Posterior cingulate gyrus (tissue), 11 donors: ENCODE measurements around the gene HTT.

Experiments used
- DNase-seq, 10 donors: peaks; one replicate each; pipeline versions ENCODE4 v3.0.0 to v3.0.0-alpha.2; 2020 to 2021; ENCODE audit warnings: mixed read lengths in 3 of 10
- intact Hi-C: fragments of 100-400 bp; cut with DNase I; formaldehyde crosslinking; loops from one replicate; pipeline ENCODE4 v1.15.1; 2023

HTT gene

GRCh38 chr4:3115637-3116270 is 41.3 kb downstream of the HTT start:
- no peak for DNase-seq
- intact Hi-C loops: no loop called here

DNA sequence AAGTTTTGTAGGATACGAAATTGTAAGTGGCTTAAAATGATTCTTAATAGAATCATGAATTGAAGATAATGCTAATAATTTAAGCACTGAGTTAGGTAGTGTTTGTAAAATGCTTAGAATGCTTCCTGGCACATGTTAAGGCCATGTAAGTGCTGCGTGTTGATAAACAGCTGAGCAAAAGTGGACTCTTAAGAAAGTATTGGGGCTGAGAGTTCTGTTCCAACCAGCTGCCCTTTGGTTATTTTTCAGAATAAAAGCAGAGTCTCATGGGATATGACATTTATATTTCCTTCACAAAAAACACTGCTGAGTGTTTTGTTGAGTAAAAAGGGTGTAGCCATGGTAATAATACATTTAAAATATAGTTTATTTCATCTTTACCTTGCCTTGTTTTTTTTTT is 42.5 kb downstream of the HTT start:
- no peak for DNase-seq
- intact Hi-C loops: no loop called here

GRCh38 chr4:3118312-3118711 is 43.8 kb downstream of the HTT start:
- intact Hi-C loops: no loop called here
- DNase-seq: no peak

GRCh38 chr4:3119464-3119863 is 45.0 kb downstream of the HTT start:
- intact Hi-C loops: no loop called here
- DNase-seq: no peak

GRCh38 chr4:3121110-3121509 is 46.6 kb downstream of the HTT start:
- no peak for DNase-seq
- intact Hi-C loops: no loop called here

- intact Hi-C loops: no loop called here
Observed at GRCh38 chr4:3121596-3121995, 47.1 kb downstream of the HTT start.

GRCh38 chr4:3122081-3122563 is 47.6 kb downstream of the HTT start:
- intact Hi-C loops: no loop called here
- no peak for DNase-seq

More at GRCh38 chr4:3121596-3121995, 47.1 kb downstream of the HTT start:
- DNase-seq: no peak

DNA sequence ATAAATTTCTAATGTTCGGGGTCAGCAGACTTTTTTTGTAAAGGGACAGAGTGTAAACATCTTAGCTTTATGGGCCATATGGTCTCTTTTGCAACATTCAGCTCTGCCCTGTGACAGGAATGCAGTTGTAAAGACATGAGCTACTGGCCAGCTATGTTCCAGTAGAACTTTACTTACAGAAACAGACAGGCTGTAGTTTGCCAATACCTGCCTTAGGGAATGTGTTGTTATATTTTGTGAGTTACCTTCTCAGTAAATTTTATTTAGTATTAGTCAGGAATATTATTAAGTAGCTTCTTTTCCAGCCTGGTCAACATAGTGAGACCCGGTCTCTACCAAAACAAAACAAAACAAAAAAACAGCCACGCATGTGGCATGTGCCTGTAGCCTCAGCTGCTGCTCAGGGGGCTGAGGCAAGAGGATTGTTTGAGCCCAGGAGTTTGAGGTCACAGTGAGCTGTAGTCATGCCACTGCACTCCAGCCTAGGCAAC is 48.7 kb downstream of the HTT start:
- intact Hi-C loops: no loop called here

GRCh38 chr4:3124070-3124767 is 49.7 kb downstream of the HTT start:
- intact Hi-C loops: no loop called here
- no peak for DNase-seq

More for the DNA sequence above, 48.7 kb downstream of the HTT start:
- no peak for DNase-seq

GRCh38 chr4:3127112-3127511 is 52.6 kb downstream of the HTT start:
- intact Hi-C loops: no loop called here
- DNase-seq: no peak

DNA sequence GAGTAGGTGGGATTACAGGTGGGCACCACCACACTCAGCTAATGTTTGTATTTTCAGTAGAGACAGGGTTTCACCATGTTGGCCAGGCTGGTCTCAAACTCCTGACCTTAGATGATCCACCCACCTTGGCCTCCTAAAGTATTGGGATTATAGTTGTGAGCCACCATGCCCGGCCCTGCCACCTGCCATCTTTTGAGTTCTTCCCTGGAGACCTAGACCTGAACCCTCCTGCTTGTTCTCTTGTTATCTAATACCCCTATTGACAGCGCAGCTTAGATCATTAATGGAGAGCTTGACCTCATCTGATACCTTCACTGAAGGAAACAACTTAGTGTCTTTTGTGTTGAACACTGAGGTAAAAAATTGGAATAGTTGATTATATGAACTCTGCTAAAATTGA is 53.6 kb downstream of the HTT start:
- intact Hi-C loops: no loop called here
- DNase-seq: no peak

DNA sequence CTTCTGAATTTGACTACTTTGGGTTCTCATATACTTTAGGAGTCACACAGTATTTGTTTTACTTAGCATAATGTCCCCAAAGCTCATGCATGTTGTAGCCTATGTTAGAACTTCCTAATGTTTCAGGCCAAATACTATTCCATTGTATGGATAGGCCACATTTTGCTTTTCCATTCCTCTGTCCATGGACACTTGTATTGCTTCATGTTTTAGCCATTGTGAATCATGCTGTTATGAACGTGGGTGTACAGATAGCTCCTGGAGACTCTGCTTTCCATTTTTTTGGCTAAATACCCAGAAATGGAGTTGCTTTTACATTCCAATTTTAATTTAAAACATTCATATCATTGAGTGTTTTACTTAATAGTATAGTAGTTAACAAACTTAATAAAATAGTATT is 54.5 kb downstream of the HTT start:
- intact Hi-C loops: no loop called here
- DNase-seq: no peak

DNA sequence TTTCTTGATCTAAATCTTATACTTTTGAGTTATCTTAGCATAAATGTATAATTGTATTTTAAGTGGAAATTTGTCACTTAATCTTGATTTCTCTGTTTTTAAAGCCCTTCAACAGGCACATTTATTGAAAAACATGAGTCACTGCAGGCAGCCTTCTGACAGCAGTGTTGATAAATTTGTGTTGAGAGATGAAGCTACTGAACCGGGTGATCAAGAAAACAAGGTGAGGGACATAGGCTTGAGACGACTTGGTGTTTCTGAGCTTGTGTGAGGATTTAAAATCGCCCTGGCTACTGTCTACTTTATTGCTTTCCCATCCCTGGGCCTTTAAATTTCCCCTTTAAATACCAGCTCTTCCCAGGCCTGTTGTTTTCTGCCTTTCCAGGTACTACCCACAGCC is 55.7 kb downstream of the HTT start:
- intact Hi-C loops: no loop called here
- no peak for DNase-seq

- intact Hi-C loops: no loop called here
- DNase-seq: no peak
Observed at GRCh38 chr4:3130826-3131225, 56.3 kb downstream of the HTT start.

DNA sequence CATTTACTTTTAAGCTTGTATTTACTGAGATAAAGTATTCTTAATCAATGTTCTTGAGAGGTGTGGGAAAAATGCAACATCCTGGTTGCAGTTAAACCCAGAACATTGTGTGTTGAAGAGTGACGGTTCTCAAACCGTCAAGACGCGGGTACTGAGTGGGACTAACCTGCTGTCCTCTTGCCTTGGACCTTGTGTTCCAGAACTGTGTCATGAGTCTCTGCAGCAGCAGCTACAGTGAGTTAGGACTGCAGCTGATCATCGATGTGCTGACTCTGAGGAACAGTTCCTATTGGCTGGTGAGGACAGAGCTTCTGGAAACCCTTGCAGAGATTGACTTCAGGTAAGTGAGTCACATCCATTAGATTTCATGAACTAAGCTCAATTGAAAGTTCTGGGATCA is 59.7 kb downstream of the HTT start:
- no peak for DNase-seq
- intact Hi-C loops: no loop called here

DNA sequence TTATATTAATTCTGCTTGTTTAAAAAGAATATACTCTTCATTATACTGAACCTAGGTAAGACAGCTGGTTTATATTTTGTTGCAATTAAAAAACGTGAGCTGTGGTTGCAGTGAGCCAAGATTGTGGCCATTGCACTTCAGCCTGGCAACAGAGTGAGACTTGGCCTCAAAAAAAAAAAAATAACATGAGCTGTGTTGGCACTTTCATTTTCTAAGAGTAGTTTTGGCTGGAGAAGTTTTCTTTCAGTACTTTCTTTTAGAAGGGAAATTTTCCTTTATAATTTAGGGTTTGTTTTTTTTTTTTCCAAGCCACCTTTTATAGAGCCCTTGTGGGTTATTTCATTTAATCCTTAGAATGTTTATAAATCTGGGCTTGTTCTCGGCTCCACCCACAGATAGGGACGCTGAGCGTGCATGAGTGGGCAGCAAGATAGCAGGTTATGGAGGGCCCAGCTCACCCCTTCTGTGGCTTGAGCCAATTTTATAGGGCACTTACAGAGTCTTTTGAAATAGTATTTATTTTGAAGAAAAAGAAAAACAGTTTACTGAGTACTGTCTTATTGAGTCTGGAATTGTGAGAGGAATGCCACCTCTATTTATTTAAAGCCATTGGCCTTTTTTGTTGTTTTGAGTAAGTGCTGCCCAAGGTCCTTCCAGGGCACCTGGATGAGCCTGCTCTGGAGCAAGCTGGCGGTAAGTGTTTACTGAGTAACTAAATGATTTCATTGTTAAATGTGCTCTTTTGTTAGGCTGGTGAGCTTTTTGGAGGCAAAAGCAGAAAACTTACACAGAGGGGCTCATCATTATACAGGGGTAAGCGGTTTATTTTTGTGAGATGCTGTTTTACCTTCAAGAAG is 60.9 kb downstream of the HTT start:
- DNase-seq: no peak
- intact Hi-C loops: loop anchor here (2.0 kb wide), 1 partner anchor 29 kb away; no protein-coding TSS in a partner anchor

GRCh38 chr4:3136454-3136853 is 62.0 kb downstream of the HTT start:
- no peak for DNase-seq
- intact Hi-C loops: loop anchor here (2.0 kb wide), 1 partner anchor 30 kb away; no protein-coding TSS in a partner anchor

GRCh38 chr4:3137908-3138307 is 63.4 kb downstream of the HTT start:
- no peak for DNase-seq
- intact Hi-C loops: loop anchor here (2.0 kb wide), 1 partner anchor 31 kb away; no protein-coding TSS in a partner anchor

GRCh38 chr4:3145234-3145924 is 70.9 kb downstream of the HTT start:
- intact Hi-C loops: no loop called here
- no peak for DNase-seq

GRCh38 chr4:3148926-3149325 is 74.4 kb downstream of the HTT start:
- DNase-seq: no peak
- intact Hi-C loops: no loop called here
